SU-DHL-6 (cell line): Measurements from ENCODE around the gene S100PBP.

Experiments
- H2AFZ ChIP-seq: fragments of 200-600 bp; sonication (generic); 2 replicates; pipeline ENCODE4 v1.6.1; 2014; ENCODE audit warnings: low read depth, mild to moderate bottlenecking, moderate library complexity, mixed read lengths, antibody characterized with exemption, low read length; ENCODE audit not compliant: severe bottlenecking
- H3F3A ChIP-seq: fragments of 200-600 bp; shearing (Covaris generic); 2 replicates; pipeline ENCODE4 v1.6.0; 2016; ENCODE audit warnings: antibody characterized with exemption, mild to moderate bottlenecking; ENCODE audit not compliant: insufficient read depth
- H3K27ac ChIP-seq: fragments of 200-600 bp; sonication (generic); 2 replicates; pipeline ENCODE4 v1.5.1; 2016; ENCODE audit warnings: low read depth, mild to moderate bottlenecking, low read length, moderate library complexity, mixed read lengths
- H3K27me3 ChIP-seq: fragments of 200-600 bp; sonication (generic), shearing (Covaris generic); 2 replicates; pipeline ENCODE4 v1.6.0; 2014; ENCODE audit warnings: mild to moderate bottlenecking, low read length
- H3K36me3 ChIP-seq: fragments of 200-600 bp; sonication (generic); 2 replicates; pipeline ENCODE4 v1.6.1; 2014; ENCODE audit warnings: mild to moderate bottlenecking, low read length, mixed read lengths
- H3K4me2 ChIP-seq: fragments of 300-600, 200-600 bp; shearing (Covaris generic), sonication (generic); 2 replicates; pipeline ENCODE4 v1.6.0; 2014; ENCODE audit warnings: low read length, low read depth, mild to moderate bottlenecking; ENCODE audit not compliant: poor library complexity, severe bottlenecking
- H3K4me3 ChIP-seq: fragments of 200-600 bp; sonication (generic); 2 replicates; pipeline ENCODE4 v1.5.1; 2014; ENCODE audit warnings: antibody characterized with exemption, low read length, mild to moderate bottlenecking, mixed read lengths; ENCODE audit not compliant: insufficient read depth, poor library complexity, severe bottlenecking
- H3K79me2 ChIP-seq: fragments of 200-600 bp; sonication (generic); 2 replicates; pipeline ENCODE4 v1.6.1; 2014; ENCODE audit warnings: mild to moderate bottlenecking, low read length, moderate library complexity; ENCODE audit not compliant: insufficient read depth
- H3K9ac ChIP-seq: fragments of 200-600 bp; sonication (generic); 2 replicates; pipeline ENCODE4 v1.7.0; 2014; ENCODE audit warnings: mild to moderate bottlenecking, low read length
- H3K9me2 ChIP-seq: fragments of 200-600 bp; sonication (generic); replicated peaks from 2 replicates; pipeline ENCODE4 v1.6.1; 2014; ENCODE audit warnings: low read length; ENCODE audit not compliant: insufficient read depth
- H3K9me3 ChIP-seq: fragments of 200-600 bp; sonication (generic); 2 replicates; pipeline ENCODE4 v1.6.1; 2014; ENCODE audit warnings: low read length, mixed read lengths; ENCODE audit not compliant: insufficient read depth
- H4K20me1 ChIP-seq: fragments of 200-600 bp; sonication (generic); 2 replicates; pipeline ENCODE4 v1.6.1; 2014; ENCODE audit warnings: low read depth, mild to moderate bottlenecking, antibody characterized with exemption, low read length, moderate library complexity, mixed read lengths
- CTCF ChIP-seq: fragments of 200-600 bp; sonication (generic); IDR thresholded peaks from one replicate; pipeline ENCODE4 v1.5.1; 2017; ENCODE audit warnings: antibody characterized with exemption, mild to moderate bottlenecking, low read length, moderate library complexity; ENCODE audit not compliant: insufficient read depth, poor library complexity, severe bottlenecking
- EZH2phosphoT487 ChIP-seq: fragments of 200-600 bp; sonication (generic), shearing (Covaris generic); conservative IDR thresholded peaks from 2 replicates; pipeline ENCODE4 v1.6.1; 2018; ENCODE audit warnings: mild to moderate bottlenecking, antibody characterized with exemption, low read length, moderate library complexity, mixed read lengths

S100PBP gene

GRCh38 chr1:32858791-32859190 is 41.3 kb downstream of the S100PBP start:
- H3K4me3 ChIP-seq = no peak overlapping the region
- TF ChIP-seq CTCF (no peak), EZH2phosphoT487 (no peak)
- H3K27me3 ChIP-seq = no peaks in the 10 kb centered on the region
- H3F3A ChIP-seq = no peaks in the 10 kb centered on the region
- H3K4me2 ChIP-seq = no peak overlapping the region
- no peak overlapping the region for H3K9ac ChIP-seq
- peaks cover 8% of the 10 kb centered on the region; the same call in 1 of the 2 replicates for H3K36me3 ChIP-seq
- no peak overlapping the region for H2AFZ ChIP-seq
- H3K79me2 ChIP-seq = no peaks in the 10 kb centered on the region
- no peaks in the 10 kb centered on the region for H3K9me2 ChIP-seq
- no peak overlapping the region for H3K27ac ChIP-seq
- H3K9me3 ChIP-seq = no peaks in the 10 kb centered on the region
- no peaks in the 10 kb centered on the region for H4K20me1 ChIP-seq

GRCh38 chr1:32859915-32860314 is 42.5 kb downstream of the S100PBP start:
- Histone ChIP-seq H3K79me2 (no peaks in the 10 kb centered on the region), H3K27me3 (no peaks in the 10 kb centered on the region), H3K9me3 (no peaks in the 10 kb centered on the region), H2AFZ (no peak overlapping the region), H4K20me1 (no peaks in the 10 kb centered on the region), H3K27ac (no peak overlapping the region), H3K9me2 (no peaks in the 10 kb centered on the region), H3K36me3 (peaks cover 8% of the 10 kb centered on the region; the same call in 1 of the 2 replicates), H3K4me2 (no peak overlapping the region), H3K9ac (no peak overlapping the region), H3K4me3 (no peak overlapping the region), H3F3A (no peaks in the 10 kb centered on the region)
- TF ChIP-seq EZH2phosphoT487 = no peak
- no peak for TF ChIP-seq CTCF

GRCh38 chr1:32860566-32860965 is 43.1 kb downstream of the S100PBP start:
- TF ChIP-seq CTCF = no peak
- TF ChIP-seq EZH2phosphoT487 = no peak

More at GRCh38 chr1:32860566-32860965, 43.1 kb downstream of the S100PBP start:
- no peaks in the 10 kb centered on the region for H3K27me3 ChIP-seq
- H3K9me2 ChIP-seq = no peaks in the 10 kb centered on the region
- H3K79me2 ChIP-seq = no peaks in the 10 kb centered on the region
- no peak overlapping the region for H3K9ac ChIP-seq
- no peak overlapping the region for H3K4me3 ChIP-seq
- H3K4me2 ChIP-seq = no peak overlapping the region
- no peaks in the 10 kb centered on the region for H4K20me1 ChIP-seq
- peaks cover 8% of the 10 kb centered on the region; the same call in 1 of the 2 replicates for H3K36me3 ChIP-seq
- no peak overlapping the region for H3K27ac ChIP-seq
- no peaks in the 10 kb centered on the region for H3F3A ChIP-seq
- H3K9me3 ChIP-seq = no peaks in the 10 kb centered on the region
- H2AFZ ChIP-seq = no peak overlapping the region
